ENCODE measurements around the gene PHACTR3.

- TF ChIP-seq EZH2 (IDR thresholded peaks at IDR 0.05; ENCODE audit: low read length, missing control alignments) (no peak), CTCF (conservative IDR thresholded peaks at IDR 0.05 in 1 of 2, IDR thresholded peaks at IDR 0.05 in 1 of 2; ENCODE audit: low read depth in 1 of 2, low read length in 2 of 2) (no peak)
Observed at GRCh38 chr20:59644371-59644939, 40.1 kb downstream of the PHACTR3 start.
